GM19324 (cell line): Measurements from ENCODE around the gene SLC25A17.
"Not testable (repeated sequence)": the region's sequence is repeated elsewhere in the genome, so short reads cannot be mapped to it uniquely, and the experiment has no call there.

Source experiments
- ATAC-seq: cut with Tn5 transposase; IDR thresholded peaks from one replicate; pipeline ENCODE4 v1.9.1; 2021; ENCODE audit warnings: mild to moderate bottlenecking, moderate library complexity; ENCODE audit not compliant: unreplicated experiment, low FRiP score

SLC25A17 gene, protein sequence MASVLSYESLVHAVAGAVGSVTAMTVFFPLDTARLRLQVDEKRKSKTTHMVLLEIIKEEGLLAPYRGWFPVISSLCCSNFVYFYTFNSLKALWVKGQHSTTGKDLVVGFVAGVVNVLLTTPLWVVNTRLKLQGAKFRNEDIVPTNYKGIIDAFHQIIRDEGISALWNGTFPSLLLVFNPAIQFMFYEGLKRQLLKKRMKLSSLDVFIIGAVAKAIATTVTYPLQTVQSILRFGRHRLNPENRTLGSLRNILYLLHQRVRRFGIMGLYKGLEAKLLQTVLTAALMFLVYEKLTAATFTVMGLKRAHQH

DNA sequence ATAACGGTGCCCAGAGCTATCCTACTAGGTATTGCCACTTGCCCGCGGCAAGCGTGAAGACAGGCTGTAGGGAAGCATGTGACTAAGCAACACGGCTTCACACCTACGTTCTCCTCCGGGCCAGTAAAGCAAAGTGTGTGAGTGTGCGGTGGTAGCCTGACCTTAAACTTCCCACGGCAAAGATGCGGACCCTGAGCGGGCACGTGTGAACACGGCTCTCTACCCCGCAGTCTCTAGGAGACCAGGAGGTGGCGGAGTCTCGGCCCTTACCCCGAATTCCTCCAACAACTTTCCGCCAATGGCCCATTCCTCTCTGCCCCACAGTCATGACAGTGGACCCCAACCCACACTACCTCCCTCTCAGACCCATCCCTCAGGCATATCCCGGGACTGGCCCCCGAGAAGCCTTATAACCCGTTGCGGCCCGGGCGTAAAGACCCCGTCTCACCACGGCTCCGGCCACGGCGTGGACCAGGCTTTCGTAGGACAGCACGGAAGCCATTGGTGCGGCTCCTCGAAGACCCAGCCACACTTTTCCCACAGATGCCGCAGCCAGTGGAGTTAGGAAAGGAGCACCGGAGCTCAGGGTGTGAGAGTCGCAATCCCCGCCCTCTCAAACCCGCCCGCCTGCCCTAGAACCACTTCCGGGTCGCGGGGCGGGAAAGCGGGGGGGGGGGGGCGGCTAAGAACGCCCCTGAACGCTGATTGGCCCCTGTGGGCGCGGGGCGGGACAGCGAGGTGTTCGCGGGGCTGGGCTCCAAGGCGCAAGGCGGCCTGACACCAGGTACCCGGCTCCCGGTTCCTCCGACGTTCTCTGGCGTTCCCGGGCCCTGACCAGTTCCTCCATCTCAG is at the start of gene SLC25A17:
SLC25A17 (minus strand) TSS at position 600 of the 852 bp plus-strand sequence; CDS start at position 502, 98 bp downstream.
- peak; percentile 67 for ATAC-seq

GRCh38 chr22:40868379-40868778 is 49.2 kb upstream of the SLC25A17 start:
- ATAC-seq, result not testable (repeated sequence)

DNA sequence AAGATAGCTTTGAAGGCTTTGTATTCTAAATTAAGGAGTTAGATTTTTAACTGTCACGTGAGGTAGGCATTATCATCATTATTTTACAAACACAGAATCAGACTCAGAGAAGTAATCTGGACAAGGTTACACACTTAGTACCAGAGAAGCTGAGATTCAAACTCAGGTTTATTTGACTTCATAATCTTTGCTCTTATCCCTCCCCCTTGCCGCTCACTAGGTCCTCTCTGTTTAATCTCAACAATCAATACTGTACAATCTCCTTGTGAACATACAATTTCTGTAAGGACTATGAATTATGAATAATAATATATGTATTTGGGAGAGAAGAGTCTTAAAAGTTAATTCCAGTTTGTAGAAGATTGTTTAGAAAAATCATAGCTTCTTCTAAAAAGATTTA is 48.0 kb upstream of the SLC25A17 start:
- no peak for ATAC-seq

GRCh38 chr22:40862537-40862936 is 43.4 kb upstream of the SLC25A17 start:
- ATAC-seq, result no peak

DNA sequence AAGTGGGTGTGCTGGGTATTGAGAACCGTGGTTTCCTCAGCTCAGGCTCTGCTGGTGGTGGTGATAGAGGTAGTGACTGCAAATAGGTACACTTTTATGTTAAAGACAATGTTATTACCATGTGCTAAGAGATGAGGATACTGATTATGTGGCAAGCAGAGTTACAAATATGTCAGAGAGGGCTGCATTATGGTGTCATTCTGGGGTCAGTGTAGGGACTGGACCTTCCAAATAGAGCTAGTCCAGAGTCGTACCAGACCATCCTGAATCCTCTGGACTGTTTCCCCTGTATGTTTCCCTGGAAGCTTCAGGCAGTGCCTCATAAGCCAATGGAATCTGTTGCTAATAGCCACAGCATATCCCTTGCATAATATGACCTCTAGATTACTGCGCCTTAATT is 42.9 kb upstream of the SLC25A17 start, which contains the start of gene DNAJB7:
DNAJB7 (minus strand) TSS at position 101 of the 400 bp plus-strand sequence. CDS start 119 bp downstream, outside the sequence.
- ATAC-seq, result no peak

GRCh38 chr22:40857309-40857855 is 38.2 kb upstream of the SLC25A17 start:
- no peak for ATAC-seq

GRCh38 chr22:40856513-40857308 is 37.6 kb upstream of the SLC25A17 start, which contains the start of the genes ST13 and XPNPEP3:
Gene ST13 (minus strand): TSS chr22:40856639. CDS start chr22:40856540, 99 bp downstream.
Gene XPNPEP3 (plus strand): TSS chr22:40857148. CDS start chr22:40857182, 34 bp downstream.
- peak; percentile 92 for ATAC-seq

GRCh38 chr22:40855979-40856512 is 36.9 kb upstream of the SLC25A17 start:
- peak; percentile 27 for ATAC-seq

- no peak for ATAC-seq
Observed at GRCh38 chr22:40855071-40855978, 36.2 kb upstream of the SLC25A17 start.

- no peak for ATAC-seq
Observed at GRCh38 chr22:40853961-40854360, 34.8 kb upstream of the SLC25A17 start.

GRCh38 chr22:40853333-40853732 is 34.2 kb upstream of the SLC25A17 start:
- no peak for ATAC-seq

- not testable (repeated sequence) for ATAC-seq
Observed at GRCh38 chr22:40845816-40846215, 26.7 kb upstream of the SLC25A17 start.

GRCh38 chr22:40844951-40845350 is 25.8 kb upstream of the SLC25A17 start:
- no peak for ATAC-seq

GRCh38 chr22:40838486-40838885 is 19.3 kb upstream of the SLC25A17 start:
- no peak for ATAC-seq

DNA sequence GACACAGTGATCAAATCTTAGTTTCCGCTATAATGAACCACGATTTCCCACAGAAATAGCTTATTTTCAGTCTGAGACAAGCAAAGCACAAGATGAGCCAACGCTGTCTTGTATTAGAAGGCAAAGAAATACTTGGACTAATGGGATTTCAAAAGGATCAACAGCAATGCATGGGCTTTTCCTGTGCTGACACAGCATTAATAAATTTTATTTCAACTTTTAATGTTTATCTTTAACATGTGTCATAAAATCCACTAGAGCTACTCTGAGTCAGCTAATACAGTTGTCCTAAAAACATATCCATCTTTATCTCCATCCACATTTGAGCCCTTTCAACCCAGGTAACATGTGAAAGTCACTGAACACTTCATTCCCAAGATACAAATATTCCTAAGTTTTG is 15.5 kb upstream of the SLC25A17 start:
- no peak for ATAC-seq

DNA sequence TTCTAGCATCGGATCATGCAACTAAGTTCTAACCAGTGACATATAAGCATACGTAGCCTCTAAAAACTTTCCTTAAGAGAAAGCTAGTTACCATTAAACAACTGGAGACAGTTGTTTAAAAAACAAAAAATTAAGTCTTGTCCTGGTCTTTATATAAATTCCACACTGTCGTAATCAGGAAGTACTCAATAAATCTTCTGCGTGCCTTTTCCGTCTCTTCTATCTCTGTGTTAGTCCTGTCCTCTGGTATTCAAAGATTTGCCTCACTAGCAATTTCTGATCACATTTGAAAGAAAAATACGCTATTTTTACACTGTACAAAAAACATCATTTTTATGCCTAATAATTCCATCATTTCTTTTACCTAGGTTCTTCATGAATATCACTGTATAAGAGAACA is 10.0 kb upstream of the SLC25A17 start:
- no peak for ATAC-seq

DNA sequence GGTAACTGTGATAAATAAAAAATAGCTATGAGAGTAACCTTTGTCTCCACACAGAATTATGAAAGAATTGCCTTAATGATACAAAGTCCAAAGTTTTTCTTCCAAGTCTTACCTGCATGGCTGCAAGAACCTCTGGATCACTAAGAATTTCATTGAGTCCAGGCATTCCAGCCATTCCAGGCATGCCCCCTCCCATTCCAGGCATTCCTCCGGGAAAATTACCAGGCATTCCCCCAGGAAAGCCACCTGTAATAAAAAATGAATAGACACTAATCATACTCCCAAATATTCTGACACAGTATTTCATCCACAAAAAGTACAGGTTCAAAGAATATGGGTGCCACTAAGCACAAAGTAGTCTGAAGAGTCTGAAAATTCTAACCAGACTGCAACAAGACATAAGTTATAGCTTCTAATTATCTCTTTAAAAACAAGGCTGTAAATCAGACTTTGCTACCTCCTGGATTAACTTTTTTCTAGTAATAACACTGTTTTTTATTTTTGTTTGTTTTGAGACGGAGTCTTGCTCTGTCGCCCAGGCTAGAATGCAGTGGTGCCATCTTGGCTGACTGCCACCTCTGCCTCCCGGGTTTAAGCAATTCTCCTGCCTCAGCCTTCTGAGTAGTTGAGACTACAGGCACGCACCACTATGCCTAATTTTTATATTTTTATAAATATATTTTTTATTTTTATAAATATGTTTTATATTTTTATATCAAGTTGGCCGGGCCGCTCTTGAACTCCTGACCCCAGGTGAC is 8.0 kb upstream of the SLC25A17 start:
- no peak for ATAC-seq

GRCh38 chr22:40826292-40826691 is 7.1 kb upstream of the SLC25A17 start:
- not testable (repeated sequence) for ATAC-seq
